ENCODE results near the gene MOB3B. TPM values are rescaled to one million over a fixed set of nuclear protein-coding genes. Genes with fewer than 3 reads are reported as not detected.

MOB3B gene
- total RNA-seq, 1 donor from 2014 or later = 0.26 TPM

GRCh38 chr9:27377147-27377807 lies 152.3 kb downstream of the MOB3B start:
- Mint-ChIP-seq H3K4me3 (no peak overlapping the region), H3K9me3 (no peaks in the 10 kb centered on the region), H3K27ac (no peak overlapping the region), H3K36me3 (ENCODE audit: low read depth) (no peaks in the 10 kb centered on the region), H3K4me1 (ENCODE audit: low read depth) (peaks cover 31% of the 10 kb centered on the region), H3K27me3 (ENCODE audit: insufficient read depth) (peaks cover 19% of the 10 kb centered on the region)
- intact Hi-C loops (cut with micrococcal nuclease) = no loop called here
- DNase-seq (ENCODE audit: low spot score) = no peak

DNA sequence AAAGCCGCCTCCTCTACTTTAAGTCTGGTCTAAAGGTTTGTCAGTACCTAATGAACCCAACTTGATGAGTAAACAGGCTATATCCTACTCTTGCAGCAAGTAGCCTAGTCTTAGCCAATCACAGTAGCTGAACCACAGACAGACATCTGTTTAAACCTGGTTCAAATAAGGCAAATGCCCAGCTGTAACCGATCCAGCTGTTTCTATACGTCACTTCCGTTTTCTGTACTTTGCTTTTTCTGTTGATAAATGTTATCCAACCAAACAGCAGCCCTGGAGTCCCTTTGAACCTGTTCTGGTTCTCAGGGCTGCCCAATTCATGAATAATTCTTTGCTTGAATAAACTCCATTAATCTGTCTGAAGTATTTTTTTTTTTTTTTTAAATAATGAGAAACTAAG lies 155.8 kb downstream of the MOB3B start:
- H3K36me3 Mint-ChIP-seq (ENCODE audit: low read depth) = no peaks in the 10 kb centered on the region
- intact Hi-C loops (cut with micrococcal nuclease) = no loop called here
- H3K4me1 Mint-ChIP-seq (ENCODE audit: low read depth) = peaks cover 12% of the 10 kb centered on the region
- peaks cover 17% of the 10 kb centered on the region for H3K27me3 Mint-ChIP-seq (ENCODE audit: insufficient read depth)
- no peak for DNase-seq (ENCODE audit: low spot score)
- H3K27ac Mint-ChIP-seq = no peak overlapping the region
- H3K4me3 Mint-ChIP-seq = no peak overlapping the region
- no peaks in the 10 kb centered on the region for H3K9me3 Mint-ChIP-seq

DNA sequence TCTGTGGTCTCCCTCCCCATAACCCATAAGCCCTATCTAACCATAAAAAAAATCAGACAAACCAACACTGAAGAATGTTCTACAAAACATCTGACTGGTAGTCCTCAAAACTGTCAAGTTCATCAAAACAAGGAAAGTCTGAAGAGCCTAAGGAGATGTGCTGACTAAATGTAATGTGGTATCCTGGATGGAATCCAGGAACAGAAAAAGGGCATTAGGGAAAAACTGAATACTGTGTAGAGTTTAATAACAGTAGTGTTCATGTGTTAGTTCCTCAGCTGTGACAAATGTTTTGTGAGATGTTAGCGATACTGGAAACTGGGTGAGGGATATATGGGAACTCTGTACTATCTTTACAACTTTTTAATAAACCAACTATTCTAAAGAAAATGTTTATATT lies 157.0 kb downstream of the MOB3B start:
- Mint-ChIP-seq H3K9me3 (no peaks in the 10 kb centered on the region), H3K27ac (no peak overlapping the region), H3K36me3 (ENCODE audit: low read depth) (no peaks in the 10 kb centered on the region), H3K4me3 (no peak overlapping the region), H3K27me3 (ENCODE audit: insufficient read depth) (peaks cover 9% of the 10 kb centered on the region), H3K4me1 (ENCODE audit: low read depth) (peaks cover 7% of the 10 kb centered on the region)
- no peak for DNase-seq (ENCODE audit: low spot score)
- intact Hi-C loops (cut with micrococcal nuclease) = no loop called here

DNA sequence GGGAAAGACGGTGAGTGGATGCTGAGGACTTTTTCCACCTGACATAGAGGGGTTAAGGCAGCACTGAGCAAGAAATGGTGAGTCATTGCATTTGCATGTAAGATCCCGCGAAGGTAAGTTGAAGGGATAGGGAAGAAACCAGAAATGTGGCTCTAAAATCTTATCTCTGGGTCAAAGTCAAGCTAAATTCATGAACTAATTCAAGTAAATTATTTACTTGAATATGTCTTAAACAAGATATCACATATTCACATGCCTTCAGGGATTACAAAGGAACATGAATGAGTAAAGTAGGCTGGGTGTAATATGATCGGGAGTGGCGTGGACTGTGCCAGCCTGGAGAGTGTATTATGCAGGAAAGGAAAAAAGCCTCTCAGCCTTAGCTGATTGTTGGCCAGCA lies 158.2 kb downstream of the MOB3B start:
- Mint-ChIP-seq H3K27ac (no peak overlapping the region), H3K36me3 (ENCODE audit: low read depth) (no peaks in the 10 kb centered on the region), H3K4me1 (ENCODE audit: low read depth) (peaks cover 19% of the 10 kb centered on the region), H3K27me3 (ENCODE audit: insufficient read depth) (peaks cover 9% of the 10 kb centered on the region), H3K9me3 (no peaks in the 10 kb centered on the region), H3K4me3 (no peak overlapping the region)
- no peak for DNase-seq (ENCODE audit: low spot score)
- intact Hi-C loops (cut with micrococcal nuclease) = no loop called here

GRCh38 chr9:27369591-27369990 lies 160.0 kb downstream of the MOB3B start:
- Mint-ChIP-seq H3K27me3 (ENCODE audit: insufficient read depth) (peaks cover 5% of the 10 kb centered on the region), H3K9me3 (no peaks in the 10 kb centered on the region), H3K36me3 (ENCODE audit: low read depth) (no peaks in the 10 kb centered on the region), H3K27ac (no peak overlapping the region), H3K4me1 (ENCODE audit: low read depth) (peaks cover 32% of the 10 kb centered on the region), H3K4me3 (no peak overlapping the region)
- DNase-seq (ENCODE audit: low spot score) = no peak
- intact Hi-C loops (cut with micrococcal nuclease) = loop anchor here (5.0 kb wide), 2 partner anchors 418 to 477 kb away; partner anchors contain the start of gene CAAP1

DNA sequence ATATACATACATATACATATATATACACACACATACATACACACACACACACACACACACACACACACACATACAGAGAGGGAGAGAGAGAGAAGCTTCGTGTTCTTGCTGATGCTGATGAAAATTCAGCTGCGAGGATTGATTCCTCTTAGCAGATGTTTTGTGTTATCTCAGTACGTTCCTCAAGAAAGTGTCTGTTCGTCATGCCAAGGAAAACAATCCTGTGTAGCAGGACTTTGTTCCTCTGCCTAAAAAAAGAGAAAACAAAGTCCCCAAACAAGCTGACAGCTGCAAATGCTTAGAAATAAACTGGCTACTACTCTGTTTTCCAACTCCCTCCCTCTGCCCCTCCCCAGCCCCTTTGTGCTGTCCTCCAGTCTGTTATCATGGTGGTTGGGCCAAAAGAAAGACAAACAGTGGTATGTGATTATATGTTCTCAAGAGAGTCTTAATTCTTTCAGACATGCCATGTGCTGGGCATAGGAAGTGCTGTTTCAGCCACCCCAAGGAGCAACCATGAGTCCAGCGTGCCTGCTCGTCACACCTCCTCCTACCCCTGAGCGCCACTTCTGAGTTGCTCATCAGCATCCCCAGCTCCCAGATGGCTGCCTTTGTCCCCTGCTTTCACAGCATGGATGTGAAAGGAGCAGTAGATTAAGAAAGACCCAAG lies 161.2 kb downstream of the MOB3B start:
- intact Hi-C loops (cut with micrococcal nuclease) = loop anchor here (5.0 kb wide), 2 partner anchors 419 to 476 kb away; partner anchors contain the start of gene CAAP1
- Mint-ChIP-seq H3K36me3 (ENCODE audit: low read depth) (no peaks in the 10 kb centered on the region), H3K27me3 (ENCODE audit: insufficient read depth) (peaks cover 3% of the 10 kb centered on the region), H3K27ac (no peak overlapping the region), H3K9me3 (no peaks in the 10 kb centered on the region), H3K4me3 (no peak overlapping the region), H3K4me1 (ENCODE audit: low read depth) (peaks cover 32% of the 10 kb centered on the region)
- no peak for DNase-seq (ENCODE audit: low spot score)

DNA sequence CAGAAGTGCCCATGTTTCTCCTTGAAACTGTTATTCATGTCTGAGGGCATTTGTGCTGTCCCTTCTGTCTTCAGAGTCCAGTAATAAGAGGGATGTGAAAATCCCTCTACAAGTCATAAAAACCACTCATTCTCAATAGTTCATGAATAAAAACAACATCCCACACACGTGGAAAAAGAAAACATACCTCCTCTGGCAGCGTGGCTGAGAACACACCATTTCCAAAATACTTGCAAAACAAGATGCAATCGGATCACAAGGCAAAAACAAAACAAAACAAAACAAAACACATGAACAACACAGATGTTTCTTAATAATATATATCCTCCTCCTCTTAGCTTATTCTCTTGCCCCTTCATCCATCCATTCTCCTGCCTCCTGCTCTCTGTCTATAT lies 161.7 kb downstream of the MOB3B start:
- peaks cover 3% of the 10 kb centered on the region for H3K27me3 Mint-ChIP-seq (ENCODE audit: insufficient read depth)
- H3K27ac Mint-ChIP-seq = peak overlapping the region; percentile 9
- no peaks in the 10 kb centered on the region for H3K9me3 Mint-ChIP-seq
- intact Hi-C loops (cut with micrococcal nuclease) = loop anchor here (1.0 to 5.0 kb wide), 3 partner anchors 205 to 476 kb away; partner anchors contain the start of genes C9orf72 and CAAP1
- H3K4me1 Mint-ChIP-seq (ENCODE audit: low read depth) = peaks cover 32% of the 10 kb centered on the region
- H3K4me3 Mint-ChIP-seq = no peak overlapping the region
- DNase-seq (ENCODE audit: low spot score) = no peak
- H3K36me3 Mint-ChIP-seq (ENCODE audit: low read depth) = no peaks in the 10 kb centered on the region

DNA sequence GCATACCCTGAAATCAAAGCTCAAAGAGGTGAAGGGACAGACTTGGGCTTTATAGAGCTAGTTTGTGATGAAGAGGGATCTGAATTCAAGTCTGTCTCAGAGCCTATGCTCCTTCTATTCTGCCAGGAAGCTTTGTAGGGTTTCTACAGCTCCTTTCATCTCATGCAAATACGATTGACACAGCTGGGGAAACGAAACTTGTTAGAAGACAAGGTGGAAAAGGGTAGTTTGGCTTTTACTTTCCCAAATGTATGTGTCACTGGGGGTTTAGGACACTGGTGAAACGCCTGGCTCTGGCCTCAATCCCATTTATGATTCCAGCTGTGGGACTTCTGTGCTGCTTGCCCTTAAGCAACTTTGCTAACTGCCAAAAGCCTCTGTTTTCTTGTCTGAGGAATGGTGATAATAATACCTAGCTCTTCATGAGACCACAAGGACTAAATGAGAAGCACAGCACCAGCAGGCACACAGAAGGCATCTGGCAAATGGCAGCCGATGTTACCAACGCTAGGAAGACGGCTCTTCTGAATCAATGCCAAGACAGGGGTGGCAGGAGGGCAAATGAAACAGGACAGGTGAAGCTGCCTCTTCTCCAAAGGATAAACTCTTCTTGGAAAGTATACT lies 162.3 kb downstream of the MOB3B start:
- Mint-ChIP-seq H3K4me3 (peak overlapping the region; percentile 55), H3K36me3 (ENCODE audit: low read depth) (no peaks in the 10 kb centered on the region), H3K27me3 (ENCODE audit: insufficient read depth) (peaks cover 6% of the 10 kb centered on the region), H3K4me1 (ENCODE audit: low read depth) (peaks cover 32% of the 10 kb centered on the region), H3K9me3 (no peaks in the 10 kb centered on the region), H3K27ac (peak overlapping the region; percentile 15)
- peak; percentile 5 for DNase-seq (ENCODE audit: low spot score)
- intact Hi-C loops (cut with micrococcal nuclease) = loop anchor here (1.0 to 5.0 kb wide), 3 partner anchors 206 to 475 kb away; partner anchors contain the start of genes C9orf72 and CAAP1

DNA sequence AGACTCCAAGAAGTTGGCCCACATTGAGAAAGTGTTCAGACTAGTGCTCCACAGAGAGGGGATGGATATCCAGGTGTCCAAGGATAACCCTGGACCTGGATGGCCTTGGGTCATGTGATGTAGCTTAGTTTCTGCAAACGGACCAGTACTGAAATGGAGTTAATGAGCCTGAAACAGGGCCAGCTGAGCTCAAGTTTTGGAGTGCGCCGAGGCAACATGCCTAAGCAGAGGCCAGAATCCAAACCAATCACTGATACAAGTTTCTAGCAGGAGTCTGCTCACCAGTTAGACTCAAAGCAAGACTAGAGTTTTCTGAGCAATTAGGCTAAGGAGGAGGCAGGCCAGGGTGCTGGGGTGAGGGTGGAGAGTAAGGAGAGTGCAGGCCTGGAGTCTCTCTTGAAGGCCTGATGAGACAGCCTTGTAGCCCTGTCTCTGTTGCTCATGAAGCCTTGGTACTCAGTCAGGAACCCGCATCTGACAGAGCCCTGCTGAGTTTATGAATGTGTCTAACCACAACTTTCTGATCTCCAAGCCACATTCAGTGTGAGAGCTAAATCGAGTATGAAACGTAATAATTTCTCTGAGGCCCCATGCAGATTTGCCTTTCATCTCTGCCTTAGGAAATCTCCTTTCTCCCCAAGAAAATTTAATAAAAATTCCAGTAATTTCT lies 163.8 kb downstream of the MOB3B start:
- intact Hi-C loops (cut with micrococcal nuclease) = loop anchor here (1.0 to 5.0 kb wide), 7 partner anchors 10 to 474 kb away; partner anchors contain the start of genes CAAP1 and MOB3B
- H3K4me1 Mint-ChIP-seq (ENCODE audit: low read depth) = peaks cover 32% of the 10 kb centered on the region
- peak overlapping the region; percentile 56 for H3K27ac Mint-ChIP-seq

DNA sequence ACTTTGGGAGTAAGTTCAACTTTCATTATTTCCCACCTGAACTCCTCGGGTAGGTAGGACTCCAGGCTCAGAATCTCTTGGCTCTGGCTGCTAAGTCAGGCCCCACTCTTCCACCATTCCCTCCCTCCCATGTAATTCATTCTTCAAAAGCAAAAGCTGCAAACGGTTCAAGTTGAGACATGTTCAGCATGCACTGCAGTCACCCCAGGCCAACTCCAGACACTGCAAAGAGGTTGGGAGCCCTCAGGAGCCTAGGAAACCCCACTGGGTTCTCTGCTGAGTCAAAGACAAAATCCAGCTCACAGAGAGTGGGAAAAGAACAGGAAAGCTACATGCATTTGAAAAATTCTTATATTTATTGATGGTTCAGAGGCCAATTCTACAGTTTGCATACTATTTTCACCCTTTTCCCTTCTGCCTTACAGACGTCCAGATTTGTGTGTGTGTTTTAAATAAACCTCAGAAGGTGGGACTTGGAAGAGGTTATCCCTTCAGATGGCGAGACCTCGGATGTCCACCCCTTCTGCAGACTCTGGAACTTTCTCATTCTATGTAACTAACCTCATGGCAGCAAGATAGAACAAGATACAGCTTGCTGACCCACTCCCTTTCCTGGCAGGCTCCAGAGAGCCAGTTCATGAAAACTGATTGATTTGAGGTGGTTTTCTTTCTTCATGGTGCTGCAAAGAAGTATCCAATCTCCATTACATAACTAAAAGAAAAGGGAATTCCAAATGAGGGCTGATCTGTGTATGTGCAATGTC lies 167.0 kb downstream of the MOB3B start:
- intact Hi-C loops (cut with micrococcal nuclease) = no loop called here

More for the DNA sequence above, 163.8 kb downstream of the MOB3B start:
- Mint-ChIP-seq H3K36me3 (ENCODE audit: low read depth) (no peaks in the 10 kb centered on the region), H3K4me3 (peak overlapping the region; percentile 9), H3K27me3 (ENCODE audit: insufficient read depth) (peaks cover 10% of the 10 kb centered on the region), H3K9me3 (no peaks in the 10 kb centered on the region)
- peak; percentile 49 for DNase-seq (ENCODE audit: low spot score)

GRCh38 chr9:27361492-27361891 lies 168.1 kb downstream of the MOB3B start:
- Mint-ChIP-seq H3K36me3 (ENCODE audit: low read depth) (no peaks in the 10 kb centered on the region), H3K27ac (no peak overlapping the region), H3K9me3 (no peaks in the 10 kb centered on the region), H3K27me3 (ENCODE audit: insufficient read depth) (peaks cover 16% of the 10 kb centered on the region), H3K4me1 (ENCODE audit: low read depth) (peaks cover 19% of the 10 kb centered on the region), H3K4me3 (no peak overlapping the region)
- DNase-seq (ENCODE audit: low spot score) = no peak
- intact Hi-C loops (cut with micrococcal nuclease) = no loop called here

More for the DNA sequence above, 167.0 kb downstream of the MOB3B start:
- peaks cover 11% of the 10 kb centered on the region for H3K27me3 Mint-ChIP-seq (ENCODE audit: insufficient read depth)
- DNase-seq (ENCODE audit: low spot score) = no peak
- H3K36me3 Mint-ChIP-seq (ENCODE audit: low read depth) = no peaks in the 10 kb centered on the region
- peaks cover 26% of the 10 kb centered on the region for H3K4me1 Mint-ChIP-seq (ENCODE audit: low read depth)
- no peak overlapping the region for H3K4me3 Mint-ChIP-seq
- H3K27ac Mint-ChIP-seq = no peak overlapping the region
- no peaks in the 10 kb centered on the region for H3K9me3 Mint-ChIP-seq

DNA sequence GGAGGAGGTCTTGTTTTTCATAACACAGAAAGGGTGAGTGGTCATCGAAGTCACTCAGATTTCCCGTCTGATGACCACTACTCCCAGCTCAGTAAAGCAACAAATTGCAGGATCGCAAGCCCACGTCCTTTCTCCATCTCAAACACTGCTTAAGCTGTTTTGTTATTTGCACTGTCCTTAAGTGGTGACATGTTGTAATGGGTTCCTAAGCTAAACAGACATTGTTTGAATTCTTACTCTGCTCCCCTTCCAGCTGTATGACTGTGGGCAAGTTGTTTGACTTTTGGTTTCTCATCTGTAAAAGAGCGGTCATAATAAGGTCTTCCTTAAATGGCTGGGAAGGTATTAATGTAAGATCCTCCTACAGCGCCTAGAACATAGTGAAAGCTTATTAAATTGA lies 169.9 kb downstream of the MOB3B start:
- peaks cover 6% of the 10 kb centered on the region for H3K4me1 Mint-ChIP-seq (ENCODE audit: low read depth)
- H3K4me3 Mint-ChIP-seq = no peak overlapping the region
- DNase-seq (ENCODE audit: low spot score) = no peak
- H3K9me3 Mint-ChIP-seq = no peaks in the 10 kb centered on the region
- H3K36me3 Mint-ChIP-seq (ENCODE audit: low read depth) = no peaks in the 10 kb centered on the region
- H3K27ac Mint-ChIP-seq = no peak overlapping the region
- peaks cover 17% of the 10 kb centered on the region for H3K27me3 Mint-ChIP-seq (ENCODE audit: insufficient read depth)
- intact Hi-C loops (cut with micrococcal nuclease) = no loop called here

All from activated T-helper 1 cell treated with anti-CD3 and anti-CD28 coated beads, Interleukin-12 subunit alpha, Interleukin-12 subunit beta, Interleukin-2, Interleukin-4 antibody, amounts not matched to agents 30 ng/mL and 10 ng/mL and 1 ng/mL, durations not matched to agents 14 hours and 24 hours and 36 hours (primary cell).